Transverse colon (tissue), 4 donors: Measurements from ENCODE around the gene ASB14. TPM values are rescaled to one million over a fixed set of nuclear protein-coding genes. Genes with fewer than 3 reads are reported as not detected.
"Not testable (repeated sequence)": the region's sequence is repeated elsewhere in the genome, so short reads cannot be mapped to it uniquely, and the experiment has no call there.

Source experiments
- DNase-seq: peaks from one replicate; pipeline ENCODE4 v3.0.0-alpha.2; 2019
- H3K27ac ChIP-seq, 4 donors: fragments of 200-600 bp; sonication (generic); 2 replicates each; pipeline ENCODE4 v1.5.1; 2016 to 2018; ENCODE audit warnings: inconsistent platforms in 4 of 4
- H3K27me3 ChIP-seq: fragments of 200-600 bp; sonication (generic); 2 replicates; pipeline ENCODE4 v1.5.1; 2017; ENCODE audit warnings: inconsistent platforms
- H3K36me3 ChIP-seq, 4 donors: fragments of 200-600 bp; sonication (generic); 2 replicates each; pipeline ENCODE4 v1.5.1; 2017 to 2019; ENCODE audit warnings: inconsistent platforms in 4 of 4
- H3K4me1 ChIP-seq, 4 donors: fragments of 200-600 bp; sonication (generic); 2 replicates each; pipeline ENCODE4 v1.5.1; 2017 to 2020; ENCODE audit warnings: inconsistent platforms in 4 of 4
- H3K4me3 ChIP-seq, 4 donors: fragments of 200-600 bp; sonication (generic); 1 replicate in 1 of 4; 2 replicates in 3 of 4; pipeline versions ENCODE4 v1.5.1 to v1.6.1; 2017 to 2019; ENCODE audit warnings: inconsistent platforms in 4 of 4
- H3K9me3 ChIP-seq, 2 donors: fragments of 200-600 bp; sonication (generic); 2 replicates each; pipeline ENCODE4 v1.5.1; 2017 to 2019; ENCODE audit warnings: inconsistent platforms in 2 of 2
- EP300 ChIP-seq: sonication (generic); formaldehyde crosslinking; IDR thresholded peaks from one replicate; pipeline ENCODE4 v1.6.1; 2017; ENCODE audit warnings: antibody characterized with exemption, low read depth
- POLR2A ChIP-seq: fragments of 450-650 bp; IDR thresholded peaks from one replicate; pipeline ENCODE4 v1.6.1; 2016; ENCODE audit warnings: antibody characterized with exemption, mild to moderate bottlenecking, moderate library complexity
- POLR2AphosphoS5 ChIP-seq, 3 donors: sonication (generic); formaldehyde crosslinking; IDR thresholded peaks; one replicate each; pipeline ENCODE4 v1.6.1; 2016; ENCODE audit warnings: antibody characterized with exemption in 3 of 3
- WGBS, 2 donors: methylation state at CpG; one replicate each; pipeline ENCODE4 v1.1.5; 2018; ENCODE audit warnings: low coverage in 1 of 2; 5-methylcytosine and 5-hydroxymethylcytosine counted together
- in situ Hi-C, 4 donors: fragments of 200-750 bp; cut with MboI; loops; one replicate each; pipeline versions ENCODE4 v1.15.0 to v1.15.1; 2017; ENCODE audit warnings: low sequenced_read_pairs in 3 of 4, low pct_ligation_motif_present in 1 of 4, low pct_unique_long_range_greater_than_20kb in 1 of 4
- intact Hi-C: fragments of 100-400 bp; cut with DNase I; formaldehyde crosslinking; loops from one replicate; pipeline ENCODE4 v1.15.1; 2023; ENCODE audit warnings: low total_unique reads
- total RNA-seq, 4 donors: library from RNA; depleted of rRNA; stranded (reverse); fragments of >200 nt; gene quantifications; one replicate each; pipeline ENCODE4 v1.1.0, GENCODE V29; 2016
- TF ChIP-seq, protein P1 (sequence below), 5 experiments: fragments of 200-600 bp in 3 of 5; fragments of 450-650 bp in 2 of 5; sonication (generic) in 3 of 5; IDR thresholded peaks; 1 replicate in 2 of 5; 2 replicates in 3 of 5; pipeline ENCODE4 v1.5.1; 2016 to 2017; ENCODE audit warnings: antibody characterized with exemption in 5 of 5, inconsistent platforms in 3 of 5, mild to moderate bottlenecking in 2 of 5, moderate library complexity in 1 of 5

ASB14 gene
- total RNA-seq, 4 donors from 2014 or later: not detected

DNA sequence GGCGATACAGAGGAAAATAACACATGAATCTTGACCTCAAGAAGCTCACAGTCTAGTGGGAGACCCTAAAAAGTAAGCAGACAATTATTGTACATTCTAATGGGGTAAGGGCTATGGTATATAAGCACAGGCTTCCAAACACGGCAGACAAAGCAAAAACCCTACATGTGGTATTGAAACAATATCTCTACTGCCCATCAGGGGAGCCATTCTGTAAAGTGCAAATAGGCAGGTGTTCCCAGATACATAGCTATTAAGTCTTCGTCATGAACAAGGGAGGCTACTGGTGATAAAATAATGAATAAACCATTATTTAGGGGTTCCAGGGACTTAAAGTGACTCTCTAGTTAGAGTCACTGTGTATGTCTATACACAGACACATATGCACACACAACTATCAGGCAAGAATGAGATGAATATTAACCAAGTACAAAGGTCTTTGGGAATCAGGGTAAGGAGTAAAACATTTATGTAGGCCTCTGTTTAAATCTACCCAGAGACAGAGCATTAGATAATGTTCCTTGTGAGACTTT is 38.7 kb upstream of the ASB14 start:
- Histone ChIP-seq H3K4me1 (no peaks in the 10 kb centered on the region), H3K36me3 (no peaks in the 10 kb centered on the region), H3K4me3 (no peak overlapping the region), H3K9me3 (no peaks in the 10 kb centered on the region), H3K27me3 (no peaks in the 10 kb centered on the region), H3K27ac (no peak overlapping the region)
- WGBS, 2 donors: 81 to 93% methylated on average over 3 of the region's 3 CpGs
- TF ChIP-seq POLR2AphosphoS5 (IDR thresholded peaks at IDR 0.05) (no peak), POLR2A (no peak), EP300 (no peak)
- TF ChIP-seq, protein P1, sequence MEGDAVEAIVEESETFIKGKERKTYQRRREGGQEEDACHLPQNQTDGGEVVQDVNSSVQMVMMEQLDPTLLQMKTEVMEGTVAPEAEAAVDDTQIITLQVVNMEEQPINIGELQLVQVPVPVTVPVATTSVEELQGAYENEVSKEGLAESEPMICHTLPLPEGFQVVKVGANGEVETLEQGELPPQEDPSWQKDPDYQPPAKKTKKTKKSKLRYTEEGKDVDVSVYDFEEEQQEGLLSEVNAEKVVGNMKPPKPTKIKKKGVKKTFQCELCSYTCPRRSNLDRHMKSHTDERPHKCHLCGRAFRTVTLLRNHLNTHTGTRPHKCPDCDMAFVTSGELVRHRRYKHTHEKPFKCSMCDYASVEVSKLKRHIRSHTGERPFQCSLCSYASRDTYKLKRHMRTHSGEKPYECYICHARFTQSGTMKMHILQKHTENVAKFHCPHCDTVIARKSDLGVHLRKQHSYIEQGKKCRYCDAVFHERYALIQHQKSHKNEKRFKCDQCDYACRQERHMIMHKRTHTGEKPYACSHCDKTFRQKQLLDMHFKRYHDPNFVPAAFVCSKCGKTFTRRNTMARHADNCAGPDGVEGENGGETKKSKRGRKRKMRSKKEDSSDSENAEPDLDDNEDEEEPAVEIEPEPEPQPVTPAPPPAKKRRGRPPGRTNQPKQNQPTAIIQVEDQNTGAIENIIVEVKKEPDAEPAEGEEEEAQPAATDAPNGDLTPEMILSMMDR (IDR thresholded peaks at IDR 0.05): no peak
- intact Hi-C loops (no loop called here), in situ Hi-C loops (no loop called here)
- DNase-seq: no peak

DNA sequence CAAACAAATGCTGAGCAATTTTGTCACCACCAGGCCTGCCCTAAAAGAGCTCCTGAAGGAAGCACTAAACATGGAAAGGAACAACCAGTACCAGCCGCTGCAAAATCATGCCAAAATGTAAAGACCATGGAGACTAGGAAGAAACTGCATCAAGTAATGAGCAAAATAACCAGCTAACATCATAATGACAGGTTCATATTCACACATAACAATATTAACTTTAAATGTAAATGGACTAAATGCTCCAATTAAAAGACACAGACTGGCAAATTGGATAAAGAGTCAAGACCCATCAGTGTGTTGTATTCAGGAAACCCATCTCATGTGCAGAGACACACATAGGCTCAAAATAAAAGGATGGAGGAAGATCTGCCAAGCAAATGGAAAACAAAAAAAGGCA is 34.0 kb upstream of the ASB14 start:
- in situ Hi-C loops, H3K4me1 ChIP-seq, H3K9me3 ChIP-seq, DNase-seq, H3K27ac ChIP-seq, H3K4me3 ChIP-seq, H3K36me3 ChIP-seq, H3K27me3 ChIP-seq, intact Hi-C loops: not testable (repeated sequence)
- 83 to 88% methylated on average over 1 of the region's 1 CpG for WGBS, 2 donors

DNA sequence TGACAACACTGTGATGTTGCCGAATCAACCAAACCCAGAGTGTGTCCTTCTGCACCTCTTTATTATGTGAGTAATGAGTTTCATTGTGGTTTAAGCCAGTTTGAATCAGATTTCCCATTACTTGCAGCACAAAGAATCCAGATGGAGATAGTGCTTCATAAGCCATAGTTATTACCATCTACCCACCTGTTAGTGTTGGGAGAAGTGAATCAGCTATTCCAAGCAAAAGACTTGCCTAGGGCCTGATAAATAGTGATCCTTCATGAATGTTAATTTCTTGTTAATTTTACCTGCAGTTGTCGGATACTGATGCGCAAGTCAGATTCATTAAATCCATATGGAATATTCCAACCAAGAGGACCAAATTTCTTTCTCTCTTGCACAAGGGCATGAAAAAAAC is 21.7 kb upstream of the ASB14 start:
- WGBS, 2 donors: 87 to 93% methylated on average over 3 of the region's 3 CpGs
- no peak for DNase-seq
- no peak for TF ChIP-seq POLR2A
- no peak for TF ChIP-seq POLR2AphosphoS5 (IDR thresholded peaks at IDR 0.05)
- TF ChIP-seq, protein P1 (IDR thresholded peaks at IDR 0.05): no peak
- TF ChIP-seq EP300: no peak
- no peaks in the 10 kb centered on the region for H3K36me3 ChIP-seq
- in situ Hi-C loops: no loop called here
- no peak overlapping the region for H3K27ac ChIP-seq
- peaks cover 14% of the 10 kb centered on the region for H3K27me3 ChIP-seq
- no peaks in the 10 kb centered on the region for H3K4me1 ChIP-seq
- intact Hi-C loops: loop anchor here (1.0 kb wide), 1 partner anchor 13 kb away; no protein-coding TSS in a partner anchor
- peaks cover 5 to 7% of the 10 kb centered on the region in 2 donors for H3K9me3 ChIP-seq
- H3K4me3 ChIP-seq: no peak overlapping the region

DNA sequence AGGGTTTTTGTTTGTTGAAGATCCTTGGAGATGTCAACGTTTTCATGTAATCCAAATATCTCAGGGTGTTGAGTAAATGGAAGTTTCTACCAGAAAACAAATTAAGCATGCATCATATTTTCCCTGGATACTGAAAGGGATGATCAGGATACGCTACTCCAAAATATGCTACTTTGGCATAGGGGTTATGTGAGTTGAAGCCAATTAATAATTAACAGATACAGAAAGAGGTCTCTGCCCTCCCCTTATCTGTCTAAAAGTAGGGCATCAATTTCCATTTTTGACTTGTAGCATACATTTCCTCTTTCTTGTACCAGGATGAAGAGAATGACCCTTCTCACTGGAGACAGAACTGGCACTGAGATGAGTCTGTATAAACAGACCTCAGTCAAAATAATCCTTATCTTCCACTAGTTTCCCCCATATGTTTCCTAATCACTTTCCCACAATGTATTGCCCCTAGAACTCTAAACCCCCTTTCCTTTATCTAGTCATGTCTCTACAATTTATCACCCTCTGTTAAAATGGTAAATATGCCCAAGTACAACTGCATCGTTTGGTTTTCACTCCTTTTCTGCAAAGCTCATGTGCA is 17.4 kb upstream of the ASB14 start:
- DNase-seq: no peak
- no peak overlapping the region for H3K4me3 ChIP-seq
- WGBS, 2 donors: 56 to 71% methylated on average over 3 of the region's 3 CpGs
- TF ChIP-seq EP300 (no peak), POLR2AphosphoS5 (IDR thresholded peaks at IDR 0.05) (no peak), POLR2A (no peak)
- TF ChIP-seq, protein P1 (IDR thresholded peaks at IDR 0.05): no peak
- no peaks in the 10 kb centered on the region for H3K9me3 ChIP-seq
- in situ Hi-C loops: no loop called here
- intact Hi-C loops: no loop called here
- H3K36me3 ChIP-seq: no peaks in the 10 kb centered on the region
- no peaks in the 10 kb centered on the region for H3K27me3 ChIP-seq
- H3K4me1 ChIP-seq: no peaks in the 10 kb centered on the region
- no peak overlapping the region for H3K27ac ChIP-seq

DNA sequence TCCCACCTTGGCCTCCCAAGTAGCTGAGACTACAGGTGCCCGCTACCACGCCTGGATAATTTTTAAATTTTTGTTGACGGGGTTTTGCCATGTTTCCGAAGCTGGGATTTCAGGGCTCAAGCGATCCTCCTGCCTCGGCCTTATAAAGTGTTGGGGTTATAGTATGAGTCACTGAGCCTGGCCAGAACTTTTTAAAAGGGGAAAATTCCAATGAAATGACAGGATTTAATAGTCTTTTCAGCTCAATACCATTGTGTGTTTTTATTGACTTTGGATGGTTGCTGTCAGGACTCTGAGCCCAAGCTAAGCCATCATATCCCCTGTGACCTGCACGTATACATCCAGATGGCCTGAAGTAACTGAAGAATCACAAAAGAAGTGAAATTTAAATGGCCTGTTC is 11.0 kb upstream of the ASB14 start:
- intact Hi-C loops, H3K27ac ChIP-seq, DNase-seq, H3K27me3 ChIP-seq, H3K4me1 ChIP-seq, in situ Hi-C loops, H3K9me3 ChIP-seq, H3K4me3 ChIP-seq, H3K36me3 ChIP-seq: not testable (repeated sequence)
- WGBS, 2 donors: 96 to 97% methylated on average over 5 to 7 of the region's 7 CpGs
